Right lobe of liver (tissue), 4 donors: Measurements from ENCODE around the gene THBS1.

Experiments used
- CTCF ChIP-seq, 4 donors: fragments of 200-600 bp in 3 of 4; fragments of 450-650 bp in 1 of 4; IDR thresholded peaks; one replicate each; pipeline versions ENCODE4 v1.5.1 to v1.8.0; 2016 to 2022; ENCODE audit warnings: antibody characterized with exemption in 4 of 4, mild to moderate bottlenecking in 2 of 4
- POLR2A ChIP-seq: fragments of 450-650 bp; IDR thresholded peaks from one replicate; pipeline ENCODE4 v1.6.1; 2017; ENCODE audit warnings: antibody characterized with exemption, mild to moderate bottlenecking
- donor health status: DM: no; HTN: no; CAD: no.
- donor health status: DM: no; HTN: no; CAD: no.
- donor health status: DM: no; HTN: yes; CAD: no.

DNA sequence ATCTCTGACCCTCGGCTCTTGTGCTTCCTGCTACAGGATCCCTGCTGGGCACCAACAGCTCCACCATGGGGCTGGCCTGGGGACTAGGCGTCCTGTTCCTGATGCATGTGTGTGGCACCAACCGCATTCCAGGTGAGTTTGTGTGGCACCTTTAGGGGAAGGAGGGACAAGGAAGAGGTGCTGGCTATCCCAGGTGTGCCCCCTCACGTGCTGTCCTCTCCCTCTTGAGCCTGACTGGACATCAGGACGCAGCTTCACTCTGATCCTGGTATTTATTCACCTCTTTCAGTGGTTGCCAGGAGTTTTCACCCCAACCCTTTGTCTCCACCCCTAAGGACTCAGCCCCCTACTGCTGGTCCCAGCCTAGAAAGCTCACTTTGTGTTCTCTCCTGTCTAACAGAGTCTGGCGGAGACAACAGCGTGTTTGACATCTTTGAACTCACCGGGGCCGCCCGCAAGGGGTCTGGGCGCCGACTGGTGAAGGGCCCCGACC, 960 bp downstream of the THBS1 start:
- TF ChIP-seq CTCF (IDR thresholded peaks at IDR 0.05) (peak; percentile 48 to 53 (median 49)), POLR2A (no peak)
